Cardiac septum (tissue), 1 donor: ENCODE measurements around the gene CADM2. TPM values are rescaled to one million over a fixed set of nuclear protein-coding genes. Genes with fewer than 3 reads are reported as not detected.
"Not testable (repeated sequence)": the region's sequence is repeated elsewhere in the genome, so short reads cannot be mapped to it uniquely, and the experiment has no call there.

Experiments used
- DNase-seq: peaks from one replicate; pipeline ENCODE4 v3.0.0-alpha.2; 2020; ENCODE audit warnings: low spot score
- intact Hi-C: fragments of 100-400 bp; cut with DNase I; formaldehyde crosslinking; loops from one replicate; pipeline ENCODE4 v1.14.0; 2022
- total RNA-seq: library from RNA; stranded (reverse); fragmentation: NEBNext Ultra II Directional; extraction: Animal tissue kit (Norgen Biotek cat#: 25700); gene quantifications from one replicate; pipeline ENCODE4 v1.2.1, GENCODE V29; 2021
- donor health status: DM: no; HTN: no; CAD: no.

Gene CADM2
- total RNA-seq, 1 donor from 2014 or later = 0.65 TPM

- intact Hi-C loops = no loop called here
- DNase-seq = no peak
Measured at GRCh38 chr3:85394424-85394823, 435.6 kb downstream of the CADM2 start.

- intact Hi-C loops = no loop called here
- no peak for DNase-seq
Measured at GRCh38 chr3:85397434-85397833, 438.6 kb downstream of the CADM2 start.

DNA sequence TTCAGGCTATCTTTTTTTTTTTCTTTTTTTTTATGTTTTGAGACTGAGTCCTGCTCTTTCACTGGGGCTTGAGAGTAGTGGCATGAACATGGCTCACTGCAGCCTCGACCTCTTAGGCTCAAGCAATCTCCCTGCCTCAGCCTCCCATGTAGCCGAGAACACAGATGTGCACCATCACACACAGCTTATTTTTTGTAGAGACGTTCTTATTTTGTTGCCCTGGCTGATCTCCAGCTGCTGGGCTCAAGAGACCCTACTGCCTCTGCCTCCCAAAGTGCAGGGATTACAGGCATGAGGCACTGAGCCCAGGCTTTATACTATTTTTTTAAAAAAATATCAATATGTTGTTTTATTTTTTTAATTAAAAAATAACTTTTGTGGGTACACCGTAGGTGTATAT lies 467.3 kb downstream of the CADM2 start:
- DNase-seq = no peak
- intact Hi-C loops = no loop called here

- no peak for DNase-seq
- intact Hi-C loops = no loop called here
Measured at GRCh38 chr3:85427467-85427866, 468.7 kb downstream of the CADM2 start.

- intact Hi-C loops = no loop called here
- no peak for DNase-seq
Measured at GRCh38 chr3:85432081-85432480, 473.3 kb downstream of the CADM2 start.

- intact Hi-C loops = no loop called here
- no peak for DNase-seq
Measured at GRCh38 chr3:85433319-85433718, 474.5 kb downstream of the CADM2 start.

- no peak for DNase-seq
- intact Hi-C loops = no loop called here
Measured at GRCh38 chr3:85455561-85456200, 496.9 kb downstream of the CADM2 start.

GRCh38 chr3:85474241-85474640 lies 515.5 kb downstream of the CADM2 start:
- DNase-seq = no peak
- intact Hi-C loops = no loop called here

DNA sequence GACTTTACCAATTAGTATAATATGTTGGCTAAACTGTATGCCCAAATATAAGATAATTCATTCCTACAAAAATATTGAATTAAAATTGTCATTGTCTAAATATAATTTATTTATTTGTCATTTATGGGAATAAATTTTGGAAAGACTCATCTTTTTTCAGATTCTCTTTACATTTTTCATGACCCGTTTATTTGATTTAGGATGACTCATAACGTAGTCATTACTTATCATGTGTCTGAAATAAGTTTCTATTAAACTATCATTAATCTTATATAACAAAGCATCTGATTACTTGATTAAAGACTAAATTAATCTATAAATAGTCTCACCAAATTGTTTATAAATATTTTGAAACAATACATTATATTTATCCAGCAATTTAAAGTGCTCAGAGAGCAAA lies 516.6 kb downstream of the CADM2 start:
- DNase-seq = no peak
- intact Hi-C loops = no loop called here

DNA sequence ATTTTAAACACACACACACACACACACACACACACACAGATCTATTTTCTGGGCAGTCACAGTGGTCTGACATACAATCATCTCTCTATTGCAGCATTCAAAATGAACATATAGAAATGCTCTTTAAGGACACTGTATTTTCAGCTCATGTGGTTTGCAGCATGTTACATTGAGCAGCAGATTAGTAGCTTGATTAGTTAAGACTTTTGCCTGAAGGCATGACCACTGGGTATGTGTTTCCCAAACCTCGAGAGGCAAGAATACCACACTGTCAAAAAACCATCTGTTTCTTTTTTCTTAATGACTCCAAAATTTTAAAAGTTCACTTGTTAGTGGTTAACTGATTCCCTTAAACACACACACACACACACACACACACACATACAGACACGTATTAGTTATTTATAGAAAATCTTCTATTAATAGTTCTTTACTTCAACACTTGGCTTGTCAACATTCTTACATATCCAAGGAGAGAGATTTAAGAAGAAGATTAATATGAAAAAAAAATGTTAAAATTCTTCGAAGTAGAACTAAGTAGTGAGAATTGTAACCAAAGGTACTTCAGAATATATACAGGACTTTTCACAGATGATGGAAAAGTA lies 518.2 kb downstream of the CADM2 start:
- DNase-seq = no peak
- intact Hi-C loops = no loop called here

DNA sequence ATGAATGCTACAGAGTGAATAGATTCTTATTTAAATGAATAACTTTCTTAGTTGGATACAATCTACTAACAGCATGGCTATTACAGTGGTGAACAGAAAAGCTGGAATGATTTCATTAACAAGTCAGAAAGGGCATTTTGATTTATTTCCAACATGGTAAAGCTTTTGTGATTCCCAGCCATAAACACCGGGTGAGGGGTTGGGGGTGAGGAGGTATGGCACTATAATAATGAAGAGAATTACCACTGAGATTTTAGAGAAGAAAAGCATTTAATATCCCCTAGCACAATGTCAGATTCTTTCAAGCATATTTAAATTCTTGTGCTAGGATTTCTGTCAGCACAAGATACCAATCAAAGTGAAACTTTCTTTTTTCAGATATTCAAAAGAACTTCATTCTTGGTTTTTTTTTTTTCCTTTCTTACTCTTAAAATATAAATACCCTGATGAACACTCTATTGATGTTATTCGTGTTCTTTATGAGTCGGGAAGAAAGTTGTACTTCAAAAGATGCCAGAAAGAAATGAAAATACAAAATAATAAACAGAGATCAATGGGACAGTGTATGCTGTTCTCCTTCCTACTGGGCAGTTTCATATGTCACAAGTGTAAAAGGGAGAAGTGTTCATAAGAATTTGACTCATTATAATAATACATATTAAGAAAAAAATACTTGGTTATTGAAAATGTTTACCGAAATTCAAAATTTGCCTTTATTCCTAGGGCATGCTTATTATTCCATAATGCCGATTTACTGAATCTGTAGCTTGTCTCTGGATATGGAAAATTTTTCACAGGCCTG lies 522.8 kb downstream of the CADM2 start:
- DNase-seq = no peak
- intact Hi-C loops = no loop called here

DNA sequence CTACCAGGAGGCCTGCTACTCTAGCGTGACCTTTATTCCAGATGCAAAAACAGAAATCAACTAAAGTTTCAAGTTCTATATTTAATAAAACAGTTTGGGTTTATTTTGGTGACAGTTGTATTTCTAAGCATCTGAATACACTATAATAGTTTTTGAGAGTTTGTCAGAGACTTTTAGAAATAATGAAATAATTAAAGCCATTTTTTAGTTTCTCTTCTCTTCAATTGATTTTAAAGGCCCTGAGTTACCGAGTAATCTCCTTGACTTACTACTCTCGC lies 523.4 kb downstream of the CADM2 start:
- DNase-seq = no peak
- intact Hi-C loops = no loop called here

DNA sequence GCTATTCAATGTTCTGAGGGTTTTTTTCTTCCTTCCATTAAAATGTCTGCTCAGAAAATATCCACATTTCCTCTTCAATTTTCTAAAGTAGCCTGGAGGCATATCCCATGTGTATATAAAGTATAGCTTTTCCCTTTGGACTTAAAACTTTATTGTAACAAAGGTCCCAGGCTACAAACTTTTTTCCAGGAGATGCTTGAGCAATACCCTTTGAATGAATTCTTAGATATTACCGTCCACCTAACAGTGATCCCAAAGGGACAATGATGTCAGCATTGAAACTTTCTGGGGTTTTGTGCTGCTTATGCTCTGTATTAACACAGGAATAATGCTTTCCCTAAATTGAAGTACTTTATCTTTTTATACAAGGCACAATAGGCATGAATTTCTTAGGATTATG lies 525.2 kb downstream of the CADM2 start:
- intact Hi-C loops = no loop called here
- no peak for DNase-seq

GRCh38 chr3:85487375-85487774 lies 528.6 kb downstream of the CADM2 start:
- intact Hi-C loops = no loop called here
- DNase-seq = no peak

- DNase-seq = no peak
- intact Hi-C loops = no loop called here
Measured at GRCh38 chr3:85495602-85496001, 536.8 kb downstream of the CADM2 start.

GRCh38 chr3:85498177-85498576 lies 539.4 kb downstream of the CADM2 start:
- DNase-seq = no peak
- intact Hi-C loops = no loop called here

GRCh38 chr3:85502148-85502875 lies 543.5 kb downstream of the CADM2 start:
- intact Hi-C loops = no loop called here
- DNase-seq = no peak

- intact Hi-C loops, DNase-seq: not testable (repeated sequence)
Measured at GRCh38 chr3:85504129-85504784, 545.5 kb downstream of the CADM2 start.

- intact Hi-C loops, DNase-seq: not testable (repeated sequence)
Measured at GRCh38 chr3:85504785-85505511, 546.2 kb downstream of the CADM2 start.
